CD4-positive, alpha-beta T cell treated with Interferon gamma for 1 hour (primary cell): ENCODE measurements around the gene INTS4.
"Not testable (repeated sequence)": the region's sequence is repeated elsewhere in the genome, so short reads cannot be mapped to it uniquely, and the experiment has no call there.

Experiments used
- DNase-seq: peaks from one replicate; pipeline ENCODE4 v3.0.0-alpha.2; 2020

Gene INTS4

GRCh38 chr11:77943296-77943695 lies 51.2 kb downstream of the INTS4 start:
- DNase-seq = not testable (repeated sequence)

- DNase-seq = not testable (repeated sequence)
These were observed 52.0 kb downstream of the INTS4 start for GRCh38 chr11:77942465-77942864.

- DNase-seq = not testable (repeated sequence)
These were observed 60.9 kb downstream of the INTS4 start for GRCh38 chr11:77933596-77933995.

GRCh38 chr11:77930334-77931208 lies 63.9 kb downstream of the INTS4 start:
- not testable (repeated sequence) for DNase-seq

GRCh38 chr11:77917713-77918112 lies 76.8 kb downstream of the INTS4 start:
- not testable (repeated sequence) for DNase-seq

- DNase-seq = not testable (repeated sequence)
These were observed 80.1 kb downstream of the INTS4 start for GRCh38 chr11:77914307-77914791.

GRCh38 chr11:77913608-77914306 lies 80.7 kb downstream of the INTS4 start:
- DNase-seq = not testable (repeated sequence)

- DNase-seq = not testable (repeated sequence)
These were observed 83.6 kb downstream of the INTS4 start for GRCh38 chr11:77910828-77911227.

GRCh38 chr11:77909277-77909676 lies 85.2 kb downstream of the INTS4 start:
- no peak for DNase-seq

GRCh38 chr11:77908835-77909234 lies 85.6 kb downstream of the INTS4 start:
- DNase-seq = no peak

- DNase-seq = not testable (repeated sequence)
These were observed 99.5 kb downstream of the INTS4 start for GRCh38 chr11:77894949-77895348.

- DNase-seq = not testable (repeated sequence)
These were observed 102.8 kb downstream of the INTS4 start for GRCh38 chr11:77891703-77892102.

- not testable (repeated sequence) for DNase-seq
These were observed 103.2 kb downstream of the INTS4 start for GRCh38 chr11:77891256-77891655.

- DNase-seq = not testable (repeated sequence)
These were observed 103.8 kb downstream of the INTS4 start for GRCh38 chr11:77890619-77891056.

GRCh38 chr11:77890100-77890614 lies 104.3 kb downstream of the INTS4 start:
- DNase-seq = not testable (repeated sequence)

GRCh38 chr11:77889045-77889444 lies 105.4 kb downstream of the INTS4 start:
- DNase-seq = not testable (repeated sequence)

GRCh38 chr11:77886401-77886800 lies 108.1 kb downstream of the INTS4 start:
- DNase-seq = no peak

GRCh38 chr11:77884829-77885190 lies 109.7 kb downstream of the INTS4 start:
- no peak for DNase-seq

GRCh38 chr11:77884186-77884828 lies 110.2 kb downstream of the INTS4 start:
- DNase-seq = no peak

- no peak for DNase-seq
These were observed 110.7 kb downstream of the INTS4 start for GRCh38 chr11:77883775-77884174.

- no peak for DNase-seq
These were observed 112.1 kb downstream of the INTS4 start for GRCh38 chr11:77882396-77882795.

- DNase-seq = no peak
These were observed 115.2 kb downstream of the INTS4 start for GRCh38 chr11:77879218-77879617.

- DNase-seq = not testable (repeated sequence)
These were observed 116.2 kb downstream of the INTS4 start for GRCh38 chr11:77878247-77878646.
